ENCODE data around the gene PRKAG1.

- TF ChIP-seq CTCF (IDR thresholded peaks at IDR 0.05) (no peak), FOSL2 (IDR thresholded peaks at IDR 0.05) (no peak), FOSL2 (CRISPR knock-in tag; IDR thresholded peaks at IDR 0.05) (no peak), POLR2A (IDR thresholded peaks at IDR 0.05; ENCODE audit: low read length) (no peak), EP300 (IDR thresholded peaks at IDR 0.05) (no peak), BHLHE40 (IDR thresholded peaks at IDR 0.05; ENCODE audit: low read depth, low read length) (no peak), SMC3 (IDR thresholded peaks at IDR 0.05) (no peak), POLR2AphosphoS2 (conservative IDR thresholded peaks at IDR 0.05; ENCODE audit: low read length) (no peak), MAZ (IDR thresholded peaks at IDR 0.05; ENCODE audit: borderline replicate concordance, low read depth, low read length) (no peak), CBX8 (IDR thresholded peaks at IDR 0.05) (no peak), REST (IDR thresholded peaks at IDR 0.05) (no peak), RAD21 (conservative IDR thresholded peaks at IDR 0.05 in 1 of 2, IDR thresholded peaks at IDR 0.05 in 1 of 2) (no peak)
These were observed 23.4 kb upstream of the PRKAG1 start for GRCh38 chr12:49041881-49042484.

Measured in A549 (cell line).